NAMALWA (cell line): ENCODE results near the gene POU5F2.

Source experiments
- DNase-seq: peaks from one replicate; pipeline ENCODE4 v3.0.0-alpha.2; 2015; ENCODE audit warnings: low spot score

Gene POU5F2

GRCh38 chr5:93716453-93716852, 24.9 kb downstream of the POU5F2 start:
- no peak for DNase-seq

GRCh38 chr5:93715761-93716160, 25.6 kb downstream of the POU5F2 start:
- DNase-seq, result no peak

- DNase-seq, result no peak
These were observed 26.1 kb downstream of the POU5F2 start for GRCh38 chr5:93715327-93715726.

GRCh38 chr5:93708442-93708841, 33.0 kb downstream of the POU5F2 start:
- no peak for DNase-seq

GRCh38 chr5:93705896-93706295, 35.5 kb downstream of the POU5F2 start:
- DNase-seq, result no peak

GRCh38 chr5:93704996-93705395, 36.4 kb downstream of the POU5F2 start:
- DNase-seq, result no peak

GRCh38 chr5:93691997-93692396, 49.4 kb downstream of the POU5F2 start:
- DNase-seq, result no peak
